H1 (cell line): ENCODE measurements around the gene ADK. TPM values are rescaled to one million over a fixed set of nuclear protein-coding genes. Genes with fewer than 3 reads are reported as not detected.

ENCODE experiments used
- ASH2L ChIP-seq: fragments of 200-600, 300-600 bp; sonication (generic); IDR thresholded peaks from one replicate; pipeline ENCODE4 v1.7.1; 2017; ENCODE audit warnings: low read length
- BRCA1 ChIP-seq: IDR thresholded peaks from 2 replicates; pipeline ENCODE4 v1.6.1; 2012; ENCODE audit warnings: low read depth, low read length, improper control_type of control experiment
- EGR1 ChIP-seq: IDR thresholded peaks from 2 replicates; pipeline ENCODE4 v1.6.1; 2011; ENCODE audit warnings: low read depth, low read length, borderline replicate concordance
- EP300 ChIP-seq, 2 experiments: IDR thresholded peaks; 1 replicate in 1 of 2; 2 replicates in 1 of 2; pipeline ENCODE4 v1.6.1; 2011 to 2012; ENCODE audit warnings: low read depth in 2 of 2, low read length in 2 of 2, mild to moderate bottlenecking in 2 of 2, borderline replicate concordance in 1 of 2, inconsistent platforms in 1 of 2, moderate library complexity in 1 of 2
- MAFK ChIP-seq: IDR thresholded peaks from 2 replicates; pipeline ENCODE4 v1.6.1; 2012; ENCODE audit warnings: low read depth, mild to moderate bottlenecking, improper control_type of control experiment, low read length
- polyA plus RNA-seq, 7 experiments: library from polyadenylated mRNA; depleted of rRNA in 3 of 7; stranded (reverse) in 5 of 7; unstranded in 2 of 7; fragments of >200 nt in 5 of 7; fragments of 200-250 nt in 2 of 7; gene quantifications; 1 replicate in 5 of 7; 2 replicates in 1 of 7; 4 replicates in 1 of 7; pipeline versions ENCODE4 v1.2.1 to v1.2.3, GENCODE V29; 2011 to 2013; ENCODE audit warnings: missing spikeins in 2 of 7, mixed read lengths in 2 of 7
- total RNA-seq: library from RNA; stranded (reverse); fragmentation: NEBNext Ultra II Directional; extraction: Animal tissue kit (Norgen Biotek cat#: 25700); gene quantifications from 2 replicates; pipeline ENCODE4 v1.2.1, GENCODE V29; 2021

Gene ADK
- total and polyA plus RNA-seq, 2 of the 8 experiments (the other 6 are each of a cell fraction or from before 2014, with no cell fraction given), result 12.3 to 42.4 TPM

DNA sequence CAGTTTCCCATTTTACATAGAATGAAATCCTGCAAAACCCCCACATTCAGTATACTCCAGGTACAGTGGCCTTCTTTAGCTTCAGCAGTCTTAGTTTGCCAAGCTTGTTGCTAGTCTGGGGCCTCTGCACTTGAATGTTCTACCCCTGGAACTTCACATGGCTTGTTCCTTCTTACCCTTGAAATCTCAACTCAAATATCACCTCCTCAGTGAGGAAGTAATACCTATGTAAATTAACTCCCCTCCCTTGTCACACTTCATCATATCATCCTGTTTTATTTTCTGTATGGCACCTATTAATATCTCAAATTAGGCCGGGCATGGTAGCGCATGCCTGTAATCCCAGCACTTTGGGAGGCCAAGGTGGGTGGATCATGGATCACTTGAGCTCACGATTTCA, 511.6 kb downstream of the ADK start (continued):
- TF ChIP-seq MAFK (no peak), ASH2L (no peak), BRCA1 (no peak), EGR1 (no peak), EP300 (IDR thresholded peaks at IDR 0.05; ENCODE audit: borderline replicate concordance in 1 of 2, low read depth in 2 of 2, low read length in 2 of 2) (no peak)
